OCI-LY1 (cell line): ENCODE data around the gene DAP.

Experiments
- H2AFZ ChIP-seq: fragments of 200-600 bp; sonication (generic), shearing (Covaris generic); 2 replicates; pipeline ENCODE4 v1.6.0; 2014; ENCODE audit warnings: antibody characterized with exemption, mild to moderate bottlenecking, low read length
- H3F3A ChIP-seq: fragments of 200-600 bp; sonication (generic), shearing (Covaris generic); 2 replicates; pipeline ENCODE4 v1.6.0; 2014; ENCODE audit warnings: mild to moderate bottlenecking, antibody characterized with exemption, low read length, moderate library complexity; ENCODE audit not compliant: insufficient read depth
- H3K27ac ChIP-seq: fragments of 200-600 bp; sonication (generic); 2 replicates; pipeline ENCODE4 v1.5.1; 2014; ENCODE audit warnings: low read length, mixed run types, mild to moderate bottlenecking, low read depth; ENCODE audit not compliant: poor library complexity, severe bottlenecking
- H3K27me3 ChIP-seq: fragments of 200-600 bp; sonication (generic); 2 replicates; pipeline ENCODE4 v1.6.0; 2014; ENCODE audit warnings: antibody characterized with exemption, mild to moderate bottlenecking, low read length, moderate library complexity; ENCODE audit not compliant: insufficient read depth
- H3K36me3 ChIP-seq: fragments of 200-600 bp; sonication (generic); 2 replicates; pipeline ENCODE4 v1.6.1; 2014; ENCODE audit warnings: mild to moderate bottlenecking, antibody characterized with exemption, low read length, moderate library complexity, mixed read lengths; ENCODE audit not compliant: insufficient read depth
- H3K4me1 ChIP-seq: fragments of 200-600 bp; sonication (generic); 2 replicates; pipeline ENCODE4 v1.5.1; 2014; ENCODE audit warnings: mild to moderate bottlenecking, low read length, moderate library complexity; ENCODE audit not compliant: insufficient read depth, severe bottlenecking
- H3K4me2 ChIP-seq: fragments of 200-600 bp; sonication (generic), shearing (Covaris generic); 2 replicates; pipeline ENCODE4 v1.6.1; 2014; ENCODE audit warnings: low read length
- H3K4me3 ChIP-seq: fragments of 200-600 bp; sonication (generic); 2 replicates; pipeline ENCODE4 v1.5.1; 2014; ENCODE audit warnings: low read length, low read depth, mild to moderate bottlenecking, mixed read lengths; ENCODE audit not compliant: poor library complexity, severe bottlenecking
- H3K79me2 ChIP-seq: fragments of 200-600 bp; shearing (Covaris generic); 2 replicates; pipeline ENCODE4 v1.6.1; 2016; ENCODE audit warnings: mixed run types, low read length, mixed read lengths; ENCODE audit not compliant: insufficient read depth
- H3K9ac ChIP-seq: fragments of 200-600 bp; sonication (generic), shearing (Covaris generic); 2 replicates; pipeline ENCODE4 v1.6.1; 2014; ENCODE audit warnings: mild to moderate bottlenecking, low read length, mixed read lengths
- H3K9me2 ChIP-seq: fragments of 200-600 bp; sonication (generic), shearing (Covaris generic); 2 replicates; pipeline ENCODE4 v1.6.1; 2014; ENCODE audit warnings: low read depth, mild to moderate bottlenecking, low read length, mixed read lengths
- H3K9me3 ChIP-seq: fragments of 200-600 bp; shearing (Covaris generic); 2 replicates; pipeline ENCODE4 v1.6.1; 2014; ENCODE audit warnings: low read length, mixed read lengths
- H4K20me1 ChIP-seq: fragments of 200-600 bp; sonication (generic), shearing (Covaris generic); 2 replicates; pipeline ENCODE4 v1.6.0; 2016; ENCODE audit warnings: mild to moderate bottlenecking, low read length; ENCODE audit not compliant: insufficient read depth
- CTCF ChIP-seq: fragments of 200-600 bp; sonication (generic), shearing (Covaris generic); IDR thresholded peaks from 2 replicates; pipeline ENCODE4 v1.5.1; 2017; ENCODE audit warnings: mild to moderate bottlenecking, antibody characterized with exemption, low read length, moderate library complexity, mixed read lengths
- EZH2 ChIP-seq: fragments of 200-600 bp; sonication (generic), shearing (Covaris generic); IDR thresholded peaks from 2 replicates; pipeline ENCODE4 v1.8.0; 2017; ENCODE audit warnings: borderline replicate concordance, mixed run types, mild to moderate bottlenecking, antibody characterized with exemption, low read length, moderate library complexity, mixed read lengths

Gene DAP

GRCh38 chr5:10760921-10761184 is 181 bp downstream of the DAP start:
- TF ChIP-seq CTCF (no peak), EZH2 (no peak)

GRCh38 chr5:10760096-10760920 is 726 bp downstream of the DAP start:
- Histone ChIP-seq H3K4me2 (peak overlapping the region; percentile 97), H3K9ac (peak overlapping the region; percentile 75), H3K9me2 (no peaks in the 10 kb centered on the region), H3K79me2 (peaks cover 34% of the 10 kb centered on the region), H4K20me1 (no peaks in the 10 kb centered on the region), H2AFZ (no peak overlapping the region), H3K4me3 (peak overlapping the region; percentile 75), H3K36me3 (peaks cover 11% of the 10 kb centered on the region; the same call in 1 of the 2 replicates), H3K27me3 (no peaks in the 10 kb centered on the region), H3F3A (0 out of 2 replicates have a peak, but pooled peaks cover 5% of the 10 kb centered on the region), H3K9me3 (no peaks in the 10 kb centered on the region), H3K27ac (peak overlapping the region; percentile 41), H3K4me1 (peaks cover 53% of the 10 kb centered on the region)
- TF ChIP-seq CTCF, result no peak

More at GRCh38 chr5:10760921-10761184, 181 bp downstream of the DAP start:
- H3K4me2 ChIP-seq, result peak overlapping the region; percentile 97
- H3K9ac ChIP-seq, result peak overlapping the region; percentile 75
- H3F3A ChIP-seq, result 0 out of 2 replicates have a peak, but pooled peaks cover 5% of the 10 kb centered on the region
- peaks cover 53% of the 10 kb centered on the region for H3K4me1 ChIP-seq
- H3K27me3 ChIP-seq, result no peaks in the 10 kb centered on the region
- H3K27ac ChIP-seq, result peak overlapping the region; percentile 41
- no peaks in the 10 kb centered on the region for H4K20me1 ChIP-seq
- no peaks in the 10 kb centered on the region for H3K9me3 ChIP-seq
- H3K4me3 ChIP-seq, result peak overlapping the region; percentile 75
- no peak overlapping the region for H2AFZ ChIP-seq
- no peaks in the 10 kb centered on the region for H3K9me2 ChIP-seq
- H3K36me3 ChIP-seq, result peaks cover 8% of the 10 kb centered on the region; the same call in 1 of the 2 replicates
- H3K79me2 ChIP-seq, result peaks cover 29% of the 10 kb centered on the region

DNA sequence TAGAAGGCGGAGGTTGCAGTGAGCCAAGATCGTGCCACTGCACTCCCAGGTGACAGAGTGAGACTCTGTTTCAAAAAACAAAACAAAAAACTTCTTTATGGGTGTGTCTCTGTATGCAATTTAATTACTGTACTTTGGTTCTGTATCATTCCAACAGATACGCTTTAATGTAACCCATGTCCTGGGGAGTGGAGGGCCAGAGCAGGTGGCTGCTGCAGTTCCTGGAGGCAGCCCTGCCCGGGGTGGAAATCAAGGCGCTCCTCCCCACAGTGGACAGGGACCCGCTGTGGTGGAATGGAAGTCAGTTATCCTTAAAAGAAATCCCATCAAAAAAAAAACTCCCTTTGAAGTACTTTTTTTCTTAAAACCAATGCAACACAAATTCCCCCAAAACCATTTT is 1.9 kb downstream of the DAP start:
- Histone ChIP-seq H3K4me3 (peak overlapping the region; percentile 75), H3K27ac (peak overlapping the region; percentile 58)

More for the DNA sequence above, 1.9 kb downstream of the DAP start:
- peaks cover 34% of the 10 kb centered on the region for H3K79me2 ChIP-seq
- H4K20me1 ChIP-seq, result no peaks in the 10 kb centered on the region
- no peak overlapping the region for H3K9ac ChIP-seq
- no peak overlapping the region for H2AFZ ChIP-seq
- no peaks in the 10 kb centered on the region for H3K9me3 ChIP-seq
- TF ChIP-seq CTCF (no peak), EZH2 (no peak)
- no peaks in the 10 kb centered on the region for H3K9me2 ChIP-seq
- no peaks in the 10 kb centered on the region for H3K27me3 ChIP-seq
- H3K36me3 ChIP-seq, result peaks cover 19% of the 10 kb centered on the region
- H3K4me2 ChIP-seq, result peak overlapping the region; percentile 97
- peaks cover 53% of the 10 kb centered on the region for H3K4me1 ChIP-seq
- H3F3A ChIP-seq, result 0 out of 2 replicates have a peak, but pooled peaks cover 5% of the 10 kb centered on the region
